Keratinocyte (primary cell): Measurements from ENCODE around the gene TMEM202. TPM values are rescaled to one million over a fixed set of nuclear protein-coding genes. Genes with fewer than 3 reads are reported as not detected.

Source experiments
- DNase-seq: peaks from one replicate; pipeline ENCODE4 v3.0.0-alpha.2; 2011; ENCODE audit warnings: low read depth, missing footprints, low spot score
- FAIRE-seq: peaks from 2 replicates; lab custom pipeline; 2011; peaks lifted over from hg19 to GRCh38; lab: Jason Lieb, UNC
- H2AFZ ChIP-seq: 2 replicates; pipeline ENCODE4 v1.6.0; 2012; ENCODE audit warnings: low read length, control low read depth, inconsistent platforms; ENCODE audit not compliant: control insufficient read depth
- H3K27ac ChIP-seq: 2 replicates; pipeline ENCODE4 v1.5.1; 2011; ENCODE audit warnings: low read length; ENCODE audit not compliant: control insufficient read depth, insufficient read depth
- H3K27me3 ChIP-seq: 3 replicates; pipeline ENCODE4 v1.6.0; 2011; ENCODE audit warnings: low read length; ENCODE audit not compliant: control insufficient read depth, insufficient read depth; ENCODE audit errors: extremely low read depth
- H3K36me3 ChIP-seq, 2 experiments: 2 replicates in 1 of 2; 3 replicates in 1 of 2; pipeline ENCODE4 v1.5.1; 2011; ENCODE audit warnings: low read length in 2 of 2, mild to moderate bottlenecking in 1 of 2; ENCODE audit not compliant: control insufficient read depth in 2 of 2, insufficient read depth in 2 of 2; ENCODE audit errors: extremely low read depth in 1 of 2
- H3K4me1 ChIP-seq: 3 replicates; pipeline ENCODE4 v1.5.1; 2011; ENCODE audit warnings: low read length; ENCODE audit not compliant: control insufficient read depth, insufficient read depth; ENCODE audit errors: extremely low read depth
- H3K4me2 ChIP-seq: 3 replicates; pipeline ENCODE4 v1.6.0; 2011; ENCODE audit warnings: low read depth, low read length; ENCODE audit not compliant: control insufficient read depth, insufficient read depth; ENCODE audit errors: extremely low read depth
- H3K4me3 ChIP-seq, 3 experiments: fragments of 200-600 bp in 1 of 3; sonication (generic) in 1 of 3; 2 replicates in 2 of 3; 3 replicates in 1 of 3; pipeline ENCODE4 v1.5.1; 2011 to 2016; ENCODE audit warnings: low read length in 3 of 3, mild to moderate bottlenecking in 3 of 3, control low read depth in 2 of 3, inconsistent platforms in 1 of 3, low read depth in 1 of 3, mixed read lengths in 1 of 3, mixed run types in 1 of 3, moderate library complexity in 1 of 3; ENCODE audit not compliant: control insufficient read depth in 2 of 3, insufficient read depth in 2 of 3; ENCODE audit errors: extremely low read depth in 1 of 3
- H3K79me2 ChIP-seq: 2 replicates; pipeline ENCODE4 v1.6.0; 2012; ENCODE audit warnings: low read length; ENCODE audit not compliant: control insufficient read depth, insufficient read depth
- H3K9ac ChIP-seq: 3 replicates; pipeline ENCODE4 v1.6.0; 2011; ENCODE audit warnings: low read length; ENCODE audit not compliant: control insufficient read depth, insufficient read depth; ENCODE audit errors: extremely low read depth
- H3K9me1 ChIP-seq: 3 replicates; pipeline ENCODE4 v1.6.0; 2011; ENCODE audit warnings: low read length; ENCODE audit not compliant: control insufficient read depth, insufficient read depth; ENCODE audit errors: extremely low read depth
- H3K9me3 ChIP-seq: 2 replicates; pipeline ENCODE4 v1.5.1; 2012; ENCODE audit warnings: low read depth, low read length; ENCODE audit not compliant: control insufficient read depth
- H4K20me1 ChIP-seq: 3 replicates; pipeline ENCODE4 v1.6.0; 2011; ENCODE audit warnings: low read length; ENCODE audit not compliant: control insufficient read depth, insufficient read depth; ENCODE audit errors: extremely low read depth
- EZH2 ChIP-seq: IDR thresholded peaks from one replicate; pipeline ENCODE4 v1.6.1; 2012; ENCODE audit warnings: inconsistent platforms, mild to moderate bottlenecking, low read length, moderate library complexity
- dilution Hi-C: fragments of 300-500 bp; cut with MboI; formaldehyde crosslinking; loops from one replicate; pipeline ENCODE4 v1.7.0; 2020; ENCODE audit warnings: low sequenced_read_pairs; ENCODE audit not compliant: extremely low pct_ligation_motif_present
- polyA plus RNA-seq, 5 experiments: library from polyadenylated mRNA; depleted of rRNA in 3 of 5; stranded (reverse) in 3 of 5; stranded (forward) in 1 of 5; unstranded in 1 of 5; fragments of >200 nt; gene quantifications; 1 replicate in 1 of 5; 2 replicates in 3 of 5; 3 replicates in 1 of 5; pipeline versions ENCODE4 v1.2.1 to v1.2.3, GENCODE V29; 2011 to 2012; ENCODE audit warnings: missing spikeins in 2 of 5, low read depth in 1 of 5, low replicate concordance in 1 of 5
- TF ChIP-seq, protein P1 (sequence below), 3 experiments: IDR thresholded peaks in 1 of 3; conservative IDR thresholded peaks in 1 of 3; optimal IDR thresholded peaks in 1 of 3; 2 replicates in 2 of 3; 3 replicates in 1 of 3; pipeline versions ENCODE3 to v1.5.1; 2011; ENCODE audit warnings: low read length in 3 of 3, mild to moderate bottlenecking in 3 of 3, moderate library complexity in 2 of 3, control low read depth in 1 of 3, inconsistent platforms in 1 of 3; ENCODE audit not compliant: insufficient read depth in 2 of 3; ENCODE audit errors: extremely low read depth in 1 of 3

TMEM202 gene
- polyA plus RNA-seq, 1 donor (not counting 4 experiments of a cell fraction or from before 2014, with no cell fraction given): not detected

DNA sequence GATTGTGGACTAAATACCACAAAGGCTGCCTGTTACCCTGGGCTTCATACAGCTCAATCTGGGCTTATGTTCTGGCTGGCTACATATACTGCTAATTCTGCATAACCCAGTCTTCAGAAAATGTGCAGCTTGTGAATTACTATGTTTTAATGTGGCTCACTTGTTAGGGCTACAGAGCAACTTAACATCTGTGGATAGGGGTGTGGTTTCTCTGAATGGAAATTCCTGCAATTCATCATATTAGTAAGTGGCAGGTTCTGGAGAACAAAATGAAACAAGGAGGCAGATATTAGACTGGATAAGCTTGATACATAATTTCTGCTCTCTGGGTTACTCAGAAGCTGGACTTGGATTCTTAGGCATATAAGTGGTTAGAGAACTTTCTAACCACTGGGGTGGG, 6.7 kb downstream of the TMEM202 start:
- Histone ChIP-seq H3K9ac (no peak overlapping the region), H3K36me3 (no peaks in the 10 kb centered on the region), H3K9me1 (no peaks in the 10 kb centered on the region), H4K20me1 (no peaks in the 10 kb centered on the region), H2AFZ (no peak overlapping the region), H3K27ac (no peak overlapping the region), H3K79me2 (no peaks in the 10 kb centered on the region), H3K9me3 (no peaks in the 10 kb centered on the region), H3K4me1 (no peaks in the 10 kb centered on the region), H3K27me3 (peaks cover 11% of the 10 kb centered on the region), H3K4me2 (no peak overlapping the region), H3K4me3 (no peak overlapping the region)
- dilution Hi-C loops: no loop called here
- FAIRE-seq (no peak), DNase-seq (no peak)
- TF ChIP-seq, protein P1, sequence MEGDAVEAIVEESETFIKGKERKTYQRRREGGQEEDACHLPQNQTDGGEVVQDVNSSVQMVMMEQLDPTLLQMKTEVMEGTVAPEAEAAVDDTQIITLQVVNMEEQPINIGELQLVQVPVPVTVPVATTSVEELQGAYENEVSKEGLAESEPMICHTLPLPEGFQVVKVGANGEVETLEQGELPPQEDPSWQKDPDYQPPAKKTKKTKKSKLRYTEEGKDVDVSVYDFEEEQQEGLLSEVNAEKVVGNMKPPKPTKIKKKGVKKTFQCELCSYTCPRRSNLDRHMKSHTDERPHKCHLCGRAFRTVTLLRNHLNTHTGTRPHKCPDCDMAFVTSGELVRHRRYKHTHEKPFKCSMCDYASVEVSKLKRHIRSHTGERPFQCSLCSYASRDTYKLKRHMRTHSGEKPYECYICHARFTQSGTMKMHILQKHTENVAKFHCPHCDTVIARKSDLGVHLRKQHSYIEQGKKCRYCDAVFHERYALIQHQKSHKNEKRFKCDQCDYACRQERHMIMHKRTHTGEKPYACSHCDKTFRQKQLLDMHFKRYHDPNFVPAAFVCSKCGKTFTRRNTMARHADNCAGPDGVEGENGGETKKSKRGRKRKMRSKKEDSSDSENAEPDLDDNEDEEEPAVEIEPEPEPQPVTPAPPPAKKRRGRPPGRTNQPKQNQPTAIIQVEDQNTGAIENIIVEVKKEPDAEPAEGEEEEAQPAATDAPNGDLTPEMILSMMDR (optimal IDR thresholded peaks at IDR 0.05 in 1 of 3, IDR thresholded peaks at IDR 0.05 in 1 of 3, conservative IDR thresholded peaks at IDR 0.05 in 1 of 3; ENCODE audit: extremely low read depth in 1 of 3, insufficient read depth in 2 of 3, low read length in 3 of 3): no peak
- TF ChIP-seq EZH2: no peak

DNA sequence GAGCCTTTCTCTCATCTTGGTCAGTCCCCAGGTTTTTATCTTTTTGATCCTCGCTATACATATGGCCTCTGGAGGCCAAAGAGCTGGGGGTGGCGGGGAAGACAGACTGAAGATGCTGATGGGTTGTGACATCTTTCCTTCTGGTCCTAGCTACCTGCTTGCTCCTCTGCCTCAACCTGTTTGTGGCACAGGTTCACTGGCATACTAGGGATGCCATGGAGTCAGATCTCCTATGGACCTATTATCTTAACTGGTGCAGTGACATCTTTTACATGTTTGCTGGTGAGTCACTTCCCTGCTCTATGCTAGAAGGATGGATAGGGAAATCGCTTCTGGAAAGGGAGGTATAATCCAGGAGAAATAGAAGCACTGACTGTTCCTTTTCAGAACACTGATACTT, 8.8 kb downstream of the TMEM202 start:
- dilution Hi-C loops: no loop called here
- Histone ChIP-seq H3K9me3 (no peaks in the 10 kb centered on the region), H3K27ac (no peak overlapping the region), H3K4me1 (no peaks in the 10 kb centered on the region), H3K27me3 (peaks cover 11% of the 10 kb centered on the region), H3K4me3 (no peak overlapping the region), H3K9ac (no peak overlapping the region), H3K79me2 (no peaks in the 10 kb centered on the region), H3K36me3 (no peaks in the 10 kb centered on the region), H4K20me1 (no peaks in the 10 kb centered on the region), H3K9me1 (no peaks in the 10 kb centered on the region), H3K4me2 (no peak overlapping the region), H2AFZ (no peak overlapping the region)
- no peak for TF ChIP-seq EZH2
- TF ChIP-seq, protein P1 (optimal IDR thresholded peaks at IDR 0.05 in 1 of 3, IDR thresholded peaks at IDR 0.05 in 1 of 3, conservative IDR thresholded peaks at IDR 0.05 in 1 of 3; ENCODE audit: extremely low read depth in 1 of 3, insufficient read depth in 2 of 3, low read length in 3 of 3): no peak
- FAIRE-seq (no peak), DNase-seq (no peak)
